HG02642 (cell line): Measurements from ENCODE around the gene TNK2.
"Not testable (repeated sequence)": the region's sequence is repeated elsewhere in the genome, so short reads cannot be mapped to it uniquely, and the experiment has no call there.

ENCODE experiments used
- ATAC-seq: cut with Tn5 transposase; IDR thresholded peaks from one replicate; pipeline ENCODE4 v1.9.1; 2021; ENCODE audit warnings: mild to moderate bottlenecking; ENCODE audit not compliant: unreplicated experiment, poor library complexity

TNK2 gene

DNA sequence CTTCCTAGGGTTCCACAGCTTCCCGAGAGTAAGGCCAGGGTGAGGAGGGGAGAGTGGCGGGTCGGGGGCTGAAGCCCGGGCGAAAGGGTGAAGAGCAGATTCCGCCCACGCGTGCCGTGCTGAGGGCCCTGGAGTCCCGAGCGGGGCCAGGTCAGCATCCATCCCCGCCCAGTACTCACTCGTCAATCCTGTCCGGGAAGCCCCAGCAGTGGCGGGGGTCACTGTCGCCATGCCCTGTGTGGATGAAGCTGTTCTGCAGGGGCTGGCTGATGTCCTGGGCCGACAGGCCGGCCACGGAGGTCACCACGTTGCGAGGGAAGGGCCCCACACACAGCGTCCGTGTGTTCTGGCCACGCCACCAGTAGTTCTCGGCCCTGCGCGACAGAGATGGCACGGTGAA, 36.3 kb downstream of the TNK2 start:
- no peak for ATAC-seq

DNA sequence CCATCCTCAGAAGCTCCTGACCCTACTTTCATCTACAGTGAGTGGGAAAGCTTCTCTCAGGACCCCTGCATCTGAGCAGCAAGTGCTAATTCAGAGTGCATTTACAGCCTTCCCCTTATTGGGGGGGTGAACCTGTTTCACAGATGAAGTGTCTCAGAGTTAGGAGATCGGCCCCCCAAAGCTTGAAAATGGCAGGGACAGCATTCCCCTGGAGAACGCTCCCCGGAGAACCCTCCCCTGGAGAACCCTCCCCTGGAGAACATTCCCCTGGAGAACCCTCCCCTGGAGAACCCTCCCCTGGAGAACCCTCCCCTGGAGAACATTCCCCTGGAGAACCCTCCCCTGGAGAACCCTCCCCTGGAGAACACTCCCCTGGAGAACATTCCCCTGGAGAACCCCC, 36.7 kb downstream of the TNK2 start:
- not testable (repeated sequence) for ATAC-seq

DNA sequence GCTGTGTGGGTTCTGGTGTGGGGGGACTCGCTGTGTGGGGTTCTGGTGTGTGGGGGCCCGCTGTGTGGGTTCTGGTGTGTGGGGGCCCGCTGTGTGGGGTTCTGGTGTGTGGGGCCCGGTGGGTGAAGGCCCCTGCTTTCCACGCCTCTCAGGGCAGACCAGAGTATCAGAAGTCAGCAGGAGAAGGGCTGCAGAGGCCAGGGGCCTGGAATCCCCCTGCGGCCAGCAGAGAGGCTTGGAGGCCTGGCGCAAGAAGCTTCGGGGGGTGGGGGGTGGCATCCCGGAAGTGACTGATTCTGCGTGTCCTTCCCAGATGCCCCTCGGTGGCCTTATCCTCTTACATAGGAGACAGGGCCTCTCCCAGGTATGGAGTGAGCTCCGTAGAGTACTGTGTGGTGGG, 37.4 kb downstream of the TNK2 start:
- ATAC-seq, result no peak

DNA sequence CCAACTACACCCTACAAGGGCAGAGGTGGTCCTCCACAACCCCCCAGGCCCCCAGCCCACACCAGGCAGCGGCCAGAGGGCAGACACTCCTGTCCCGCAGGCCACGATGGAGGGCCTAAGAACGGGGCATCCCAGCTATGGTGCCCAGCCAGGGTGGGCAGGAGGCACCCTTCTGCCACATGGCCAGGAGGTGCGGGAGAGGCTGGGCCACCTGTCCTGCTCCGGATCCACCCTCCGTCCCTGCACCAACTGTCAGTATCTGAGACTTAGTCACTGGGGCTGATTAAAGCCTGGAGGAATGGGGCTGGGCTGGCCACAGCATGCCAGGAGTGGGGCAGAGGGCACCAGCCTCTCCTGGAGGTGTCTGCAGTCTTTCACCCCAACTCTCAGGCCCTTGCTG, 37.9 kb downstream of the TNK2 start:
- no peak for ATAC-seq

DNA sequence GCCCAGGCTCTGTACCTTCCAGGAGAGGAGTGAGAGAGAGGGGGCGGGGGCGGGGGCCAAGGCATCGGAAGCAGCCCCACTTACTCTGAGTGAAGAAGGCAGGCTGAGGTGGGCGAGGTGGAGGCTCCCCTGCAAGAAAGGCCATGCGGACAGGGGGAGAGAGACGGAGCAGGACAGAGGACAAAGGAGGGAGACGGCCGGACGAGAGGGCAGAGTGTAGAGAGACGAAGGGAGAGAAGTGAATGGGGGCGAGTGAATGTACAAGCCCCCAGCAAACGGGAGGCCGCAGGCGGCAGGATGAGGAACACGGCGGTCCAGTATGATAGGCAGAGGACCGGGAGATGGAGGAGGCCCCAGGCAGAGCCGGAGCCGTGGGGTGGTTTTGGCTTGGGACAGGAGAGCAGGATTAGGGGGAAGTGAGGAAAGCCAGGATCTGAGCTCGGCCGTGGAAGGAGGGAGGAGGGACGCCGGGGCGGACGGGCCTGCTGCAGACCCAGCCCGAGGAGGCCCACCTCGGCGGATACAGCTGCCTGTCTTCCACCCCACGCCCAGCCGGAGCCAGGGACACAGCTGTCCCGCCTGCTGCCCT, 38.8 kb downstream of the TNK2 start:
- ATAC-seq, result no peak

DNA sequence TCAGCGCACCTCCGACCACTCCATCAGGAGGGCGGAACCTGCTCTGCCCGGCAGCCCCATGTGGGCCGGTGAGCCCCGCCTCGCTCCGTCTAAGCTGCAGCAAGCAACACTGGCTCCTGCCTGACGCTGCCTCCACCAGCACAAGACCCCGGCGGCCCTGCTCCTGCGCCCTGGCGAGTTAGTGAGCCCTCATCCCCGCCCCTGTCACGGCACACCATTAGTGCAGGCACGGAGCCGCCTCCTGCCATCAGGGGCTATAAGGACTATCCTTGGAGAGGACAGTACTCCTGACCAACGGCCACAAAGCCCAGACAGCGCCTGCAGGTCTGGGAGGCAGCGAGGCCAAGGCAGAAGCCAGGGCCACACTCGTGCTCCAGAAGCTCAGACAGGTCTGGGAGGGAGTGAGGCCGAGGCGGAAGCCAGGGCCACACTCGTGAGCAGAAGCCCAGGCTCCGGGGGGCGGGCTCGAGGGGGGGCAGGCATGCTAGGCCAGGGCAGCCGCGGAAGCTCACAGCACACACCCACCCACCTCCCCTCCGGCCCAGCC, 39.4 kb downstream of the TNK2 start:
- no peak for ATAC-seq

DNA sequence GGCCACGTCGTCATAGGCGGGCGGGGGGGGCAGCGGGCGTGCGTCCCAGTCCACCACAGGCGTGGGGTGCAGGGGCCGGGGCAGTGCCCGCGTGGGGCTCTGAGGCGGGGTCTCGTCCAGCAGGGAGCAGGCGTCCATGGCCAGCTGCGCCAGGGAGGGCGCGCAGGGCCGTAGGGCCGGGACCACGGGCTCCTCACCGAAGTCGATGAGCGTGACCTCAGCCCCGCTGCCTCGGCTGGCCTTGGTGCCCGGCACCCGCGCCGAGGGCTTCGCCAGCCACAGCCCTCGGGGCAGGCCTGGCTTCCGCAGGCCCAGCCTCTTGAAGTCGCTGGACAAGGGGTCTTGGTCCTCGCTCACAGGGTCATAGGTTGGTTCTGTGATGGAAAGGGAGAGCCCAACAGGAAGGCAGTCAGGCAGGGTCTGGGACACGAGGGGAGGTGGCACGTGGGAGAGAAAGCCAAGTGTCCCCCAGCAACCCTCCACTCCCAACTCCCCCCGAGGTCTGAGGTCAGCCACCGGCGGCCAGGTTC, 40.0 kb downstream of the TNK2 start:
- ATAC-seq, result no peak

DNA sequence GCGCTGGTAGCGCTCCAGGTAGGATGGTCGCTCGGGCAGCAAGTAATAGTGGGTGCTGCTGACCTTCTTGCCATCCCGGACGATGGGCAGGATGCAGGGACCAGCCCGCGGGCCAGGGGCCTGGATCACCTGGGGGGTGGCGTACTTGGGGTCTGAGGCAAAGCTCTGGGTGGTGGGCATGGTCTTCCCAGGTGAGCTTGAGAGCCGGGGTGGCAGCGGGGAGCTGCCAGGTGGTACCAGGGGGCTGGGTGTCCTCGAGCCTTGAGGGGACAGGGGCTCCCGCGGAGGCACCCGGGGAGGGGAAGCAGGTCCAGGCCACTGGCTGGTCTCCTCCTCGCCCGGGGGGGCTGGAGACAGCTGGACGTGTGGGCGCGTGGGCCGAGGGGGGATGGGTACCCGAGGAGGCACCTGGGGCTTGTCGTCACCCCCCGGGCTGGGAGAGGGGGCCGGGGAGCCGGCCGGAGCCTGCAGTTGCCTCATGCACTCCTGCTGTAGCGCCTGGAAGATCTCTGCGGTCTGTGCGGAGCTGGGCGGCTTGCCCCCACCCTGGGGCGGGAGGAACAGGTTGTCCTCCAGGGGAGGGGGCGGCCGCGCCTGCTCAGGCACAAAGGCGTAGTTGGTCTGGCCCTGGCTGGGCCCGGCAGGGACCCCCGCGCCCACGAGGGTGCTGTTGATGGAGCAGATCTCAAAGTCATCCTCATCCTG, 40.6 kb downstream of the TNK2 start:
- no peak for ATAC-seq

DNA sequence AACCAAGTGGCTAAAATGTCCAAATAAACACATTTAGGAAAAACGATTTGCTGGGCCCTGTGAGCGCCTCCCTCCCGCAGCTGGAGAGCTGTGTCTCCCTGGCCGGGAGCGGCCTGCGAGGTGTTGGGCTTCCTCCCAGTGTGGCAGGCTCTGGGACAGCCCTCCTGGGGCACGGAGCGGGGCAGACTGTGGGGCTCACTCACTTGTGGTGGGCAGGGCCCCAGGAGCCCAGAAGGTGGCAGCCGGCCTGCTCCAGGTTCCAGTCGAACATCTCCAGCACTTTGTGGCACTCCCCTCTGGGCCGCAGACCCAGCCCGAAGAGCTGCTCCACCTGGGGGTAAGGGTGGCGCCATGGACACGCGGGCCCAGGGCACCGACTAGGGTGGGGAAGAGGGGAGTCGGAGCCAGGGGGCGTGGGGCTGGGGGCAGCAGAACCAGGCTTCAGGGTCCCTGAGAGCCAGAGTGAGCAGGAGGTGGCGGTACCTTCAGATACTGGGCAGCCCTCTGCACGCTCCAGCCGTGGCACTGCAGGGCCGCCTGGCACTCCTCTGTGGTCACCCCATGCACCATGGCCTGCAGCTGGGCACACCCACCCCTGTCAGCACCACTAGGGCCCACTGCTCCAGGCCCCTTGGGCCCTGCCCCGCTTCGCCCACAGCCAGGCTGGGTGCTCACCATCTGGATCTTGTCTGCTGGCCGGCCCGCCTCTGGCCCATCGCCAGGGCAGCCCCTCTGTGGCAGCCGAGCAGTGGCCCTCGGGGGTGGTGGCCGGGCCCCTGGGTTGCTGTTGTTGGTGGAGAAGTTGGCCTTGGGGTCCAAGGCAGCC, 41.5 kb downstream of the TNK2 start:
- ATAC-seq, result no peak

DNA sequence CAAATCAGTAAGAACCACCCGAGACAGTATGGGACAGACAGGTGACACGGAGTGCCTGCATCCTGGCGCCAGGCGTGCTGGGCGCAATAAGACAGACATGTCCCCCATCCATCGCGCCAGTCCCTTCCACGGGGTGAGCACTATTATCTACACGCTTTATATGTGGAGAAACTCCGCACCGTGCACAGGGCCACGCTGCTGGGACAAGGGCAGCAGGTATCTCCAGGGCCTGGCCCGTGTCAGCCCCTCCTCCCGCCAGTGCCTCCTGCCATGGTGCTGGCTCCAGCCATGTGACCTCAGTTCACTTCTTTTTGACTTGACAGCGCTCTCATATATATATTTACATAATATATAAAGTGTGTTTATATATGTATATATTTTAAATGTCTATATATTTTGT, 42.6 kb downstream of the TNK2 start:
- ATAC-seq, result no peak

DNA sequence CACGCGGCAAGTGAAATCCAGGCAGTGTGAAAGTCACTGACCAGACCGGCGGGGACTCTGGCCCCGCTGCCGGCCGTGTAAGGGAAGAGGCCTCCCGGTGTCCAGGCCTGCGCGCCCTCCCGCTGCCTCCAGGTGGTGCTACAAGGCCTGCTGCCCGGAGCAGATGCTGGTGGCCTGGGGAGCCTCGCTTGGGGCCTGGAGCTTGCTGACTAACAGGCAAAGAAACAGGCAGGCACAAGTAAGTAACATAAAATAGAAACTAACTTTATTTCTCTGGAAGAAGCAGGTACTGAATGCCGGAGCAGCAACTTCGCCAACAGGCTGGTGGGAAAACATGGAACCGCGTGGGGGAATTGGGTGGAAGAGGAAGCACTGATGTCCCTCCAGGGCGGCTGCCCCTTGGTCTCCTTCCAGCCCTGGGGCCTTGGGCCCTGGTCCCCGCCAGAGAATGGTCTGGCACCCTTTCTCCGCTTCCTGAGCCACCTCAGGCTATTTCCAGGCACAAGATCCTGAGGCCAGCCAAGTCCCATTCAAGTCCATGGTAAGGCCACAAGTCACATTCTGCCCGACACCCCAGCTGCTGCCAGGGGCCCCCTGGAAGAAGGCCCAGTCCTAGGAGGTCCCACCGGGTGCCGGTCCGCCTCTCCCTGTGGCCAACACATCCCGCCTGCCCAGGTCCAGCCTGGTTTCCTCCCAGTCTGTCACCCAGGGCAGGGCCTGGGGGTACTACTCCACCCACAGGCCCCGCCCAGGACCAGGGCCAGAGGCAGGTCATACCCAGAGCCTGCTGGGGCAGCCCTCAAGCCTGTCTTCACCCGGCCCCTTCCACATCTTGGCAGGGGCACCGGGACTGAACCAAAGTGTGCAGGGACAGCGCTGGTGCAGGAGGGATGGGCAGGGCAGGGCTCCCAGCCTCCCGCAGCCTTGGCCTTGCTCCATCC, 45.0 kb downstream of the TNK2 start:
- ATAC-seq, result peak; percentile 56

DNA sequence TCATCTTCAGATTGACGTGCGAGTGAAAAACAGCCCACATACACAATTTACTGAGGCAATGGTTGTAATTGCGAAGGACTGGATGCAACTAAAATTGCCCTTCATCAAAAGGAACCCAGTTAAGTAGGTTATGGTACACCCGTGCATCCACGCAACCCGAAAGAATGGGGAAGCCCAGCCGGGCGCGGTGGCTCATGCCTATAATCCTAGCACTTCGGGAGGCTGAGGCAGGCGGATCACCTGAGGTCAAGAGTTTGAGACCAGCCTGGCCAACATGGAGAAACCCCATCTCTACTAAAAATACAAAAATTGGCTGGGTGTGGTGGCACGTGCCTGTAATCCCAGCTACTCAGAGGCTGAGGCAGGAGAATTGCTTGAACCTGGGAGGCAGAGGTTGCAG, 46.0 kb downstream of the TNK2 start:
- ATAC-seq, result not testable (repeated sequence)

DNA sequence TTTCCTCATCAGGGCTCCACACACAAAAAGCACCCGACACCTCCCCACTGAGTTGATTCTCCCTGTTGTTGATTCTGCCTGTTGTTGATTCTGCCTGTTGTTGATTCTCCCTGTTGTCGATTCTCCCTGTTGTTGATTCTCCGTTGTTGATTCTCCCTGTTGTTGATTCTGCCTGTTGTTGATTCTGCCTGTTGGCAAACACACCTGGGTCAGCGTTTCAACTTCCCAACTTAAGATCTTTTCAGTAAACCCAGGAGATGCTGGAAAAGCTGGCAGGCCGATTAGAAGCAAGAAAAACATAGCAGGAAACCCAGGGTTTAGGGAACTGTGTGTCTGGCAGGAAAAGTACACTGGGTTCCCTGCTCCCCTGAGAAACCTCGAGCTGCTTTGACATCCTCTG, 47.9 kb downstream of the TNK2 start:
- ATAC-seq, result no peak

DNA sequence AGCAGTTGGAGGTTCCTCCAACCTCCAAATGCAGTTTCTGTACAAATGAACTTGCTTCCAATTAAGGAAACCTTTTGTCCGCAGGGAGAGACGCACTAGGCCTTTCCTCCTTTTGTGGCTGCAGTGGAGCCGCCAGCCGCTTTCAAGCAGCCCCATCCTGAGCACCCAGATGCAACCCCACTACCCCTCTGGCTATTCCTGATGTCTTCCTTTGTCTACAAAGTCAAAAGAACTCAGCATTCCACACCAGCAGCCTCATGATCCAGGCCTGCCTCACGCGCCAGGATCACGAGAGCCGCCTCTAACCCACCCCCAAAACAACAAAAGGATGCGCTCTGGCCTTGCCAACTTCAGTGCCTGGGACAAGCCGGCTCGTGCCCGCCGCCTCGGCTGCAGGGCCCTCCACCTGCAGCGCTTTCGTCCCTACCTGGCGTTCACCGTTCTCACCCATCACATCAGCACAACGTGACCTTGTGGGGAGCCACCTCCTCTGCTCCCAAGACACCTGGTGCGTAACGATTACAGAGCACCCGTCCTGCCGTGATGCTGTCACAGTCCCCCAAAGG, 48.4 kb downstream of the TNK2 start:
- no peak for ATAC-seq

DNA sequence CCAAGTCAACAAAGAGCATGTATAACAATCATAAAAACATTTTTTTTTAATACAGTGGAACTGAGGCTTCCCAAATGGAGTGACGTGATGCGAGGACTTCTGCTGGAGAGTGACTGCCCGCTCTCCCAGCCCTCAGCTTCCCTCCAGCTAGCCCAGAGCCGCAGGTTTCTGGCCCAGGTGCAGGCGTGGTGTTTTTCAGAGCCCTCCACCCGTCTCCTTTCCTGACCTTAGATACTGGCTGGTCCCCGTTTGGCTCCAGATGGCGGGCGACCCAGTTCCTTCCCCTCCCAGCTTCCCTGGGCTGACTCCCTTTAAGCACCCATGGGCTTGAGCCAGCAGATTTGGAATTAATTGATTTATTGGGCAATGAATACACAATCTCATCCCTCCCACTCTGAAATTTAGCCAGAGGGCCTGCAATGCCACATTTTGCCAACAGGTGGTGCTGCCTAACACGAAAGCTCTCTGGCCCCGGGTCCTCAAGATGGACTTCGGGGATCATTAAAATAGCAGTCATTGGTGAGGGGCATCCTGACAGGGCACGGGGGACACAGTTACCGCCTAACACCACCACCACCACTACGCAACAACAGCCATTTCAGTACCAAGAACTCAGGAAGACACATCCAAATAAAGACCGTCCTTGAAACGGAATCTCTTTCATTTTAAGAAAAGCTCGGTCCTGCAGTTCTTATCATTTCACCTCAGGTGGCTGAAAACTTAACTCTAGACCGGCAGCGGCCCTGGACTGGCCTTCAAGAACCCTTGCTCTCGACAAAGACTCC, 49.1 kb downstream of the TNK2 start:
- no peak for ATAC-seq

DNA sequence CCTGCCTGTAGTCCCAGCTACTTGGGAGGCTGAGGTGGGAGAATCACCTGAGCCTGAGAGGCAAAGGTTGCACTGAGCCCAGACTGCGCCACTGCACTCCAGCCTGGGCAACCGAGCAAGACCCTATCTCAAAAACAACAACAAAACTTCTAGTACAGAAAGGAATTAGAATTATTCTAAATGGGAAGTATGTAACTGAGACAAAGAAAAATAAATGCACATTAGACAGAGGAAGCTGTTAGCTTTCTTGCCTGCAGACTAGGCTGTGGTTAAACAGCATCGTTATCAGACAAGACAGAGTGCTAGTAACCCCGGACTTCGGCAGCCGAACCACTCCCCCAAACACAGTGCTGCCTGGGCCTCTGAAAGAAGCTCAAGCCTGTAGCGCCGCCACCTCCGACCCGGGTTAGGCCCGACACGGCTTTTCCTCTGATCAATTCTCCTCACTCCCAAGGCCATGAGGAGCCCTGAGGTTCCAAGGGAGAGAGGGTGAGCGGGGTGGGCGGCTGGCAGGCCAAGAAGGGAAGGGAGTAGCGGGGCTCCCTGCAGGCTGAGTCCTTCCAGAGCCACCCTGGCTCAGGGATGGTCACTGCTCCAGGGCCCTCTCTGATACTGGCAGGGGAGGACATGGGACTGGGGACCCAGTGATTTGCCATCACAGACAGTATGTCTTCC, 51.8 kb downstream of the TNK2 start:
- ATAC-seq, result no peak

DNA sequence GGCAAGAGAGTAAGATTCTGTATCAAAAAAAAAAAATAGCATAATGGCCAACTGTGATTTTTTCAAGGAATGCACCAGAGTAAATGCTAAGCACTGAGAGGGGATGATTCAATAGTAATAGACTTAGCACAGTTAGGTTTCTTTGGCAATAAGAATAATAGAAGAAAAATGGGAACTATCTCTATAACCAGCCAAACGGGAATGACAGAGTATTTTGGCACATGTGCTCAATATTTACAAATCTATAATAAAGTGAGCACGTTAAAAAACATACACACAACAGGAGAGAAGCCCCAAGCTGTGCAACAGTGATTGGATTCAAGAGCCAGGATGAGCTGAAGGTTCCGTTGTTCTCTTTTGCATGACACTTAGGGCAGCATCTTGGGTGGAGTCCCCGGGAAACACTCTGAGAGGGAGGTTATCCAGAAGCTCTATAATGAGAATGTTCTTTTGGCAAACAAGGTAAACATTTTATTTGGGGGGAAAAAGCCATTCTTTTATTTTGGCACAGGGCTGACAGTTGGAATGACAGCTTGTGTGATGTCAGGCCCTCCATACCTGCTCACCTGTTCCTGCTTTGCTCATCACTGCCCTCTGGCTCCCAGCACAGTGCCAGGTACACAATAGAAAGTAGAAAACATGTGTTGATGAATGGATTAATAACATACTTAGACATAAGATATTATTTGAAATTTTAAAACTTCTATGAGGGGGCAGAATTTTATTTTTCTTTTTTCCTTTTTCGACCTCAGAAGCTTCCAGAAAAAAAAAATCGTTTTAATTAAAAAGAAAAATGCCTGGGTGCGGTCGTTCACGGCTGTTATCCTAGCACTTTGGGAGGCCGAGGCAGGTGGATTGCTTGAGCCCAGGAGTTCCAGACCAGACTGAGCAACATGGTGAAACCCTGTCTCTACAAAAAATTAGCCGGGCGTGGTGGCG, 52.6 kb downstream of the TNK2 start:
- no peak for ATAC-seq
